Liver (tissue), 9 donors: Measurements from ENCODE around the gene FGB. TPM values are rescaled to one million over a fixed set of nuclear protein-coding genes. Genes with fewer than 3 reads are reported as not detected.
A peak's percentile ranks its signal among the peaks of the same experiment; 100 is the strongest.

Source experiments
- DNase-seq: peaks from one replicate; pipeline ENCODE4 v3.0.0-alpha.2; 2017; ENCODE audit warnings: low spot score
- H3K27ac ChIP-seq, 2 donors: one replicate each; pipeline ENCODE4 v1.7.0; 2013; ENCODE audit warnings: inconsistent platforms in 2 of 2, low read length in 2 of 2, control low read depth in 1 of 2, low read depth in 1 of 2, mild to moderate bottlenecking in 1 of 2
- H3K27me3 ChIP-seq, 4 donors: one replicate each; pipeline versions ENCODE4 v1.6.1 to v1.7.0; 2013; ENCODE audit warnings: low read length in 3 of 4, inconsistent platforms in 1 of 4, mild to moderate bottlenecking in 1 of 4, moderate library complexity in 1 of 4; ENCODE audit not compliant: control insufficient read depth in 4 of 4, insufficient read depth in 4 of 4
- H3K36me3 ChIP-seq, 4 donors: one replicate each; pipeline versions ENCODE4 v1.6.1 to v1.7.0; 2013; ENCODE audit warnings: low read length in 3 of 4, mild to moderate bottlenecking in 3 of 4, low read depth in 1 of 4, moderate library complexity in 1 of 4; ENCODE audit not compliant: control insufficient read depth in 4 of 4, insufficient read depth in 3 of 4
- H3K4me1 ChIP-seq, 4 donors: one replicate each; pipeline versions ENCODE4 v1.6.1 to v1.7.0; 2013; ENCODE audit warnings: low read length in 3 of 4, mild to moderate bottlenecking in 3 of 4, moderate library complexity in 1 of 4; ENCODE audit not compliant: control insufficient read depth in 4 of 4, insufficient read depth in 4 of 4
- H3K4me3 ChIP-seq, 3 donors: one replicate each; pipeline versions ENCODE4 v1.6.1 to v1.7.0; 2013; ENCODE audit warnings: low read length in 3 of 3, control low read depth in 1 of 3, low read depth in 1 of 3, mild to moderate bottlenecking in 1 of 3
- H3K9ac ChIP-seq, 2 donors: one replicate each; pipeline ENCODE4 v1.7.0; 2013; ENCODE audit warnings: low read length in 2 of 2, mild to moderate bottlenecking in 2 of 2, moderate library complexity in 2 of 2, control low read depth in 1 of 2, low read depth in 1 of 2
- H3K9me3 ChIP-seq, 4 donors: one replicate each; pipeline versions ENCODE4 v1.6.1 to v1.7.0; 2013; ENCODE audit warnings: low read length in 3 of 4; ENCODE audit not compliant: control insufficient read depth in 4 of 4
- CTCF ChIP-seq: fragments of 150-350 bp; IDR thresholded peaks from 2 replicates; pipeline ENCODE4 v1.5.1; 2017; ENCODE audit warnings: improper control_type of control experiment, low read depth, low read length; ENCODE audit not compliant: missing input control
- EGR1 ChIP-seq, 2 donors: IDR thresholded peaks; 2 replicates each; pipeline ENCODE4 v1.6.1; 2016 to 2018; ENCODE audit warnings: antibody characterized with exemption in 2 of 2, low read depth in 2 of 2
- FOXA2 ChIP-seq: IDR thresholded peaks from 2 replicates; pipeline ENCODE4 v1.6.1; 2016; ENCODE audit warnings: antibody characterized with exemption
- GABPA ChIP-seq, 2 donors: IDR thresholded peaks in 1 of 2; conservative IDR thresholded peaks in 1 of 2; 2 replicates each; pipeline ENCODE4 v1.6.1; 2016; ENCODE audit warnings: antibody characterized with exemption in 2 of 2, mild to moderate bottlenecking in 1 of 2, moderate library complexity in 1 of 2
- HNF4A ChIP-seq, 2 donors: conservative IDR thresholded peaks; 2 replicates each; pipeline ENCODE4 v1.6.1; 2016; ENCODE audit warnings: antibody characterized with exemption in 2 of 2, mild to moderate bottlenecking in 2 of 2
- HNF4G ChIP-seq: IDR thresholded peaks from 2 replicates; pipeline ENCODE4 v1.6.1; 2016; ENCODE audit warnings: antibody characterized with exemption
- JUND ChIP-seq, 2 donors: IDR thresholded peaks; 2 replicates each; pipeline ENCODE4 v1.6.1; 2016; ENCODE audit warnings: antibody characterized with exemption in 2 of 2
- MAX ChIP-seq: IDR thresholded peaks from 2 replicates; pipeline ENCODE4 v1.6.1; 2016; ENCODE audit warnings: antibody characterized with exemption
- NR2F2 ChIP-seq: IDR thresholded peaks from 2 replicates; pipeline ENCODE4 v1.6.1; 2016; ENCODE audit warnings: antibody characterized with exemption
- RAD21 ChIP-seq, 2 donors: IDR thresholded peaks; 2 replicates each; pipeline ENCODE4 v1.6.1; 2016; ENCODE audit warnings: antibody characterized with exemption in 2 of 2, mild to moderate bottlenecking in 2 of 2
- RXRA ChIP-seq, 2 donors: IDR thresholded peaks; 2 replicates each; pipeline ENCODE4 v1.6.1; 2017 to 2018; ENCODE audit warnings: antibody characterized with exemption in 2 of 2, mild to moderate bottlenecking in 1 of 2
- SP1 ChIP-seq: IDR thresholded peaks from 2 replicates; pipeline ENCODE4 v1.6.1; 2018; ENCODE audit warnings: antibody characterized with exemption, mild to moderate bottlenecking
- TAF1 ChIP-seq: conservative IDR thresholded peaks from 2 replicates; pipeline ENCODE4 v1.6.1; 2016; ENCODE audit warnings: antibody characterized with exemption, mild to moderate bottlenecking
- YY1 ChIP-seq: IDR thresholded peaks from 2 replicates; pipeline ENCODE4 v1.6.1; 2016; ENCODE audit warnings: antibody characterized with exemption, mild to moderate bottlenecking
- WGBS: extraction: QIAGEN DNeasy Blood & Tissue Kit; methylation state at CpG from one replicate; pipeline ENCODE4 v1.1.7; 2013; 5-methylcytosine and 5-hydroxymethylcytosine counted together
- polyA plus RNA-seq, 2 donors: library from polyadenylated mRNA; stranded (reverse) in 1 of 2; unstranded in 1 of 2; fragments of 200-250 nt in 1 of 2; fragments of >200 nt in 1 of 2; fragmentation: Nextera tagmentation in 1 of 2; extraction: Ambion mirVana in 1 of 2; gene quantifications; one replicate each; pipeline versions ENCODE4 v1.2.1 to v1.2.3, GENCODE V29; 2013 to 2015
- total RNA-seq, 2 donors: library from RNA; depleted of rRNA; stranded (reverse); fragments of >200 nt; gene quantifications; one replicate each; pipeline ENCODE4 v1.2.3, GENCODE V29; 2014
- TF ChIP-seq, protein P1 (sequence below): IDR thresholded peaks from 2 replicates; pipeline ENCODE4 v1.6.1; 2016; ENCODE audit warnings: antibody characterized with exemption
- TF ChIP-seq, protein P2 (sequence below): IDR thresholded peaks from 2 replicates; pipeline ENCODE4 v1.6.1; 2016; ENCODE audit warnings: antibody characterized with exemption
- TF ChIP-seq, protein P3 (sequence below): IDR thresholded peaks from 2 replicates; pipeline ENCODE4 v1.6.1; 2016; ENCODE audit warnings: antibody characterized with exemption, mild to moderate bottlenecking
- donor health status: healthy.
- donor health status: healthy.
- donor health status: healthy.
- donor health status: healthy.
- donor health status: healthy.

The FGB gene
- total and polyA plus RNA-seq, 4 donors = 11,318 to 21,431 (median 15,382) TPM

DNA sequence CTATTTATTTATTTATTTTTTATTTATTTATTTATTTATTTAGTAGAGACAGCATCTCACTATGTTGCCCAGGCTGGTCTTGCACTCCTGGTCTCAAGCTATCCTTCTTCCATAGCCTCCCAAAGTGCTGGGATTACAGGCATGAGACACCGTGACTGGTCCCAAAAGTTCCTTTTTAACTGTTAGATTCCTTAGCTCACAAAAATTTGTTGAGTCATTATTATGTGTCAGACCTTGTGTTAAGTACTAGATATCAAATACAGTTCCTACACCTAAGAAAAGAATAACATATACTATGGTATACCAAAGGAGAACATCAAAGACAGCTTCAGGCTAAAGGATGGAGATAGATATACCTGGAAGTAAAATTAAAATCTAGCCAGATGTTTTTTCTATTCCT lies 16.1 kb downstream of the FGB start:
- H3K4me3 ChIP-seq = no peak overlapping the region
- H3K9ac ChIP-seq = no peak overlapping the region
- H3K27me3 ChIP-seq = no peaks in the 10 kb centered on the region
- TF ChIP-seq GABPA (IDR thresholded peaks at IDR 0.05 in 1 of 2, conservative IDR thresholded peaks at IDR 0.05 in 1 of 2) = no peak
- no peak for TF ChIP-seq CTCF
- TF ChIP-seq HNF4G = no peak
- TF ChIP-seq JUND (IDR thresholded peaks at IDR 0.05) = no peak
- no peak for TF ChIP-seq NR2F2
- TF ChIP-seq RXRA (IDR thresholded peaks at IDR 0.05) = no peak
- no peak for TF ChIP-seq YY1
- no peak for TF ChIP-seq SP1
- no peak for TF ChIP-seq FOXA2
- TF ChIP-seq MAX = no peak
- TF ChIP-seq RAD21 (IDR thresholded peaks at IDR 0.05) = no peak
- DNase-seq = no peak
- peak overlapping the region in 1 of 2 donors; percentile 5 for H3K27ac ChIP-seq
- H3K9me3 ChIP-seq = no peaks in the 10 kb centered on the region
- H3K36me3 ChIP-seq = no peaks in the 10 kb centered on the region
- H3K4me1 ChIP-seq = peaks cover 1 to 22% (median 20%) of the 10 kb centered on the region in 4 donors
- WGBS = 71% methylated on average over 1 of the region's 1 CpG

DNA sequence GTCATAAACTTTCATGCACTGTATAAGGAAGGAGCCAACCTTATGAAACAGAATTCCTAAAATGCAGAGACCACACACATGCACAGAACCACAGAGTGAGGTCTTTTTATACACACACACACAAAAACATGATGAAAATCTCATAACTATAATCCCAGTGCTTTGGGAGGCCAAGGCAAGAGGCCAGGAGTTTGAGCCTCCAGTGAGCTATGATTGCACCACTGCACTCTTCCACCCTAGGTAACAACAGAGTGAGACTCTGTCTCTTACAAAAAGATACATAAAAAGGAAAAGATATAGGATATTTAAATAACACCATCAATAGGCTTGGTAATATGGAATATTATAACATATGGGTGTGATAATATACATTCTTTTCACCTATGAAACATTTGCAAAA lies 17.1 kb downstream of the FGB start:
- Histone ChIP-seq H3K36me3 (no peaks in the 10 kb centered on the region), H3K27me3 (no peaks in the 10 kb centered on the region), H3K4me3 (no peak overlapping the region), H3K9ac (no peak overlapping the region), H3K27ac (no peak overlapping the region), H3K9me3 (no peaks in the 10 kb centered on the region), H3K4me1 (peaks cover 1 to 22% (median 20%) of the 10 kb centered on the region in 4 donors)
- no peak for DNase-seq
- TF ChIP-seq, protein P1, sequence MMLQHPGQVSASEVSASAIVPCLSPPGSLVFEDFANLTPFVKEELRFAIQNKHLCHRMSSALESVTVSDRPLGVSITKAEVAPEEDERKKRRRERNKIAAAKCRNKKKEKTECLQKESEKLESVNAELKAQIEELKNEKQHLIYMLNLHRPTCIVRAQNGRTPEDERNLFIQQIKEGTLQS = no peak
- TF ChIP-seq CTCF (no peak), HNF4G (no peak), YY1 (no peak), TAF1 (no peak), EGR1 (IDR thresholded peaks at IDR 0.05; ENCODE audit: low read depth in 2 of 2) (no peak), HNF4A (conservative IDR thresholded peaks at IDR 0.05) (no peak), FOXA2 (no peak), NR2F2 (no peak), JUND (IDR thresholded peaks at IDR 0.05) (no peak)
- TF ChIP-seq, protein P2, sequence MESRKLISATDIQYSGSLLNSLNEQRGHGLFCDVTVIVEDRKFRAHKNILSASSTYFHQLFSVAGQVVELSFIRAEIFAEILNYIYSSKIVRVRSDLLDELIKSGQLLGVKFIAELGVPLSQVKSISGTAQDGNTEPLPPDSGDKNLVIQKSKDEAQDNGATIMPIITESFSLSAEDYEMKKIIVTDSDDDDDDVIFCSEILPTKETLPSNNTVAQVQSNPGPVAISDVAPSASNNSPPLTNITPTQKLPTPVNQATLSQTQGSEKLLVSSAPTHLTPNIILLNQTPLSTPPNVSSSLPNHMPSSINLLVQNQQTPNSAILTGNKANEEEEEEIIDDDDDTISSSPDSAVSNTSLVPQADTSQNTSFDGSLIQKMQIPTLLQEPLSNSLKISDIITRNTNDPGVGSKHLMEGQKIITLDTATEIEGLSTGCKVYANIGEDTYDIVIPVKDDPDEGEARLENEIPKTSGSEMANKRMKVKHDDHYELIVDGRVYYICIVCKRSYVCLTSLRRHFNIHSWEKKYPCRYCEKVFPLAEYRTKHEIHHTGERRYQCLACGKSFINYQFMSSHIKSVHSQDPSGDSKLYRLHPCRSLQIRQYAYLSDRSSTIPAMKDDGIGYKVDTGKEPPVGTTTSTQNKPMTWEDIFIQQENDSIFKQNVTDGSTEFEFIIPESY = no peak
- TF ChIP-seq, protein P3, sequence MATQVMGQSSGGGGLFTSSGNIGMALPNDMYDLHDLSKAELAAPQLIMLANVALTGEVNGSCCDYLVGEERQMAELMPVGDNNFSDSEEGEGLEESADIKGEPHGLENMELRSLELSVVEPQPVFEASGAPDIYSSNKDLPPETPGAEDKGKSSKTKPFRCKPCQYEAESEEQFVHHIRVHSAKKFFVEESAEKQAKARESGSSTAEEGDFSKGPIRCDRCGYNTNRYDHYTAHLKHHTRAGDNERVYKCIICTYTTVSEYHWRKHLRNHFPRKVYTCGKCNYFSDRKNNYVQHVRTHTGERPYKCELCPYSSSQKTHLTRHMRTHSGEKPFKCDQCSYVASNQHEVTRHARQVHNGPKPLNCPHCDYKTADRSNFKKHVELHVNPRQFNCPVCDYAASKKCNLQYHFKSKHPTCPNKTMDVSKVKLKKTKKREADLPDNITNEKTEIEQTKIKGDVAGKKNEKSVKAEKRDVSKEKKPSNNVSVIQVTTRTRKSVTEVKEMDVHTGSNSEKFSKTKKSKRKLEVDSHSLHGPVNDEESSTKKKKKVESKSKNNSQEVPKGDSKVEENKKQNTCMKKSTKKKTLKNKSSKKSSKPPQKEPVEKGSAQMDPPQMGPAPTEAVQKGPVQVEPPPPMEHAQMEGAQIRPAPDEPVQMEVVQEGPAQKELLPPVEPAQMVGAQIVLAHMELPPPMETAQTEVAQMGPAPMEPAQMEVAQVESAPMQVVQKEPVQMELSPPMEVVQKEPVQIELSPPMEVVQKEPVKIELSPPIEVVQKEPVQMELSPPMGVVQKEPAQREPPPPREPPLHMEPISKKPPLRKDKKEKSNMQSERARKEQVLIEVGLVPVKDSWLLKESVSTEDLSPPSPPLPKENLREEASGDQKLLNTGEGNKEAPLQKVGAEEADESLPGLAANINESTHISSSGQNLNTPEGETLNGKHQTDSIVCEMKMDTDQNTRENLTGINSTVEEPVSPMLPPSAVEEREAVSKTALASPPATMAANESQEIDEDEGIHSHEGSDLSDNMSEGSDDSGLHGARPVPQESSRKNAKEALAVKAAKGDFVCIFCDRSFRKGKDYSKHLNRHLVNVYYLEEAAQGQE = no peak
